A549 (cell line): Measurements from ENCODE around the gene B3GALT6. TPM values are rescaled to one million over a fixed set of nuclear protein-coding genes. Genes with fewer than 3 reads are reported as not detected.

Source experiments
- ATAC-seq, 2 experiments: fragments of 200-7000 bp in 1 of 2; fragments of >200 bp in 1 of 2; cut with Nextera tagmentation in 1 of 2; cut with Tn5 transposase in 1 of 2; 3 replicates each; pipeline versions ENCODE4 v1.8.0 to v1.9.1; 2018 to 2020; ENCODE audit warnings: mild to moderate bottlenecking in 1 of 2, moderate library complexity in 1 of 2
- CTCF ChIA-PET: fragments of 300-600 bp; sonication (Branson Sonifier 250); formaldehyde crosslinking; extraction: SDS; loops from one replicate; lab custom pipeline; 2021; ENCODE audit warnings: antibody characterized with exemption, inconsistent platforms; lab: Yijun Ruan, JAX
- POLR2A ChIA-PET: fragments of 350-600 bp; formaldehyde crosslinking; extraction: SDS; loops from one replicate; lab custom pipeline; 2021; ENCODE audit warnings: antibody characterized with exemption, inconsistent platforms; lab: Yijun Ruan, JAX
- DNase-seq, 2 experiments: peaks; one replicate each; pipeline versions ENCODE4 v3.0.0 to v3.0.0-alpha.2; 2011 to 2016; ENCODE audit warnings: low read depth in 1 of 2, low spot score in 1 of 2
- FAIRE-seq: peaks from 2 replicates; lab custom pipeline; 2011; peaks lifted over from hg19 to GRCh38; lab: Jason Lieb, UNC
- H3K27ac ChIP-seq, 2 experiments: fragments of >200 bp; sonication (Bioruptor Twin); formaldehyde crosslinking; 3 replicates each; pipeline ENCODE4 v1.5.1; 2016 to 2017
- H3K4me1 ChIP-seq: fragments of >200 bp; sonication (Bioruptor Twin); formaldehyde crosslinking; 3 replicates; pipeline ENCODE4 v1.6.1; 2016
- H3K4me2 ChIP-seq: fragments of >200 bp; sonication (Bioruptor Twin); formaldehyde crosslinking; 3 replicates; pipeline ENCODE4 v1.6.1; 2016
- H3K4me3 ChIP-seq: fragments of >200 bp; sonication (Bioruptor Twin); formaldehyde crosslinking; 3 replicates; pipeline ENCODE4 v1.5.1; 2016
- H3K9me3 ChIP-seq: fragments of >200 bp; sonication (Bioruptor Twin); formaldehyde crosslinking; 3 replicates; pipeline ENCODE4 v1.6.1; 2016
- ATOH8 ChIP-seq: fragments of 250-450 bp; sonication (Bioruptor Pico); IDR thresholded peaks from 2 replicates; pipeline ENCODE4 v1.5.0; 2020; ENCODE audit warnings: low read depth, mild to moderate bottlenecking, moderate library complexity
- BCL3 ChIP-seq: fragments of >200 bp; sonication (Bioruptor Twin); formaldehyde crosslinking; IDR thresholded peaks from 3 replicates; pipeline ENCODE4 v1.6.1; 2016
- BHLHE40 ChIP-seq: IDR thresholded peaks from 2 replicates; pipeline ENCODE4 v1.6.1; 2012; ENCODE audit warnings: low read depth, low read length, inconsistent platforms
- CEBPB ChIP-seq, 2 experiments: fragments of >200 bp in 1 of 2; sonication (Bioruptor Twin) in 1 of 2; formaldehyde crosslinking in 1 of 2; IDR thresholded peaks; 2 replicates each; pipeline ENCODE4 v1.6.1; 2012 to 2016
- CHD2 ChIP-seq: fragments of 150-350 bp; IDR thresholded peaks from 2 replicates; pipeline ENCODE4 v1.6.1; 2014; ENCODE audit warnings: low read length; ENCODE audit not compliant: partially characterized antibody
- CHD4 ChIP-seq: fragments of 200-600 bp; sonication (generic); IDR thresholded peaks from 2 replicates; pipeline ENCODE4 v1.6.1; 2016; ENCODE audit warnings: antibody characterized with exemption, mild to moderate bottlenecking, borderline replicate concordance
- FOSB ChIP-seq: fragments of 250-450 bp; sonication (Bioruptor Pico); IDR thresholded peaks from 2 replicates; pipeline ENCODE4 v1.5.0; 2020; ENCODE audit warnings: mild to moderate bottlenecking, moderate library complexity
- GATA3 ChIP-seq: IDR thresholded peaks from 2 replicates; pipeline ENCODE4 v1.6.1; 2012; ENCODE audit warnings: borderline replicate concordance
- HDAC2 ChIP-seq: fragments of 200-600 bp; sonication (generic); IDR thresholded peaks from 2 replicates; pipeline ENCODE4 v1.6.1; 2016
- HOXB5 ChIP-seq: fragments of 250-450 bp; sonication (Bioruptor Pico); IDR thresholded peaks from 2 replicates; pipeline ENCODE4 v1.5.0; 2020; ENCODE audit warnings: mild to moderate bottlenecking, moderate library complexity
- JUN ChIP-seq, 2 experiments: fragments of >200 bp; sonication (Bioruptor Twin); formaldehyde crosslinking; IDR thresholded peaks; 2 replicates in 1 of 2; 3 replicates in 1 of 2; pipeline ENCODE4 v1.6.1; 2016 to 2017
- JUNB ChIP-seq: fragments of >200 bp; sonication (Bioruptor Twin); formaldehyde crosslinking; IDR thresholded peaks from 2 replicates; pipeline ENCODE4 v1.6.1; 2016
- MAFK ChIP-seq: fragments of 450-650 bp; IDR thresholded peaks from 2 replicates; pipeline ENCODE4 v1.6.1; 2014; ENCODE audit not compliant: partially characterized antibody
- NPAS2 ChIP-seq: fragments of 250-450 bp; sonication (Bioruptor Pico); IDR thresholded peaks from 2 replicates; pipeline ENCODE4 v1.8.0; 2022; ENCODE audit warnings: mild to moderate bottlenecking, moderate library complexity, borderline replicate concordance
- NR3C1 ChIP-seq: fragments of >200 bp; sonication (Bioruptor Twin); formaldehyde crosslinking; IDR thresholded peaks from 3 replicates; pipeline ENCODE4 v1.6.1; 2017
- PBX3 ChIP-seq: IDR thresholded peaks from 2 replicates; pipeline ENCODE4 v1.6.1; 2012
- PHF8 ChIP-seq: fragments of 200-600 bp; sonication (generic); IDR thresholded peaks from 2 replicates; pipeline ENCODE4 v1.6.1; 2016; ENCODE audit warnings: low read depth, mild to moderate bottlenecking, antibody characterized with exemption, moderate library complexity, borderline replicate concordance
- RAD21 ChIP-seq, 2 experiments: fragments of >200 bp in 1 of 2; sonication (Bioruptor Twin) in 1 of 2; formaldehyde crosslinking in 1 of 2; IDR thresholded peaks in 1 of 2; conservative IDR thresholded peaks in 1 of 2; 2 replicates in 1 of 2; 3 replicates in 1 of 2; pipeline ENCODE4 v1.6.1; 2012 to 2018; ENCODE audit warnings: inconsistent platforms in 1 of 2
- REST ChIP-seq: fragments of 200-600 bp; sonication (generic); IDR thresholded peaks from 2 replicates; pipeline ENCODE4 v1.6.1; 2016; ENCODE audit warnings: antibody characterized with exemption, mild to moderate bottlenecking, moderate library complexity
- RFX5 ChIP-seq: fragments of 450-650 bp; IDR thresholded peaks from 2 replicates; pipeline ENCODE4 v1.7.1; 2014; ENCODE audit warnings: antibody characterized with exemption, mild to moderate bottlenecking, moderate library complexity
- RNF2 ChIP-seq: fragments of 200-600 bp; sonication (generic); IDR thresholded peaks from 2 replicates; pipeline ENCODE4 v1.6.1; 2016; ENCODE audit warnings: low read depth, mild to moderate bottlenecking, antibody characterized with exemption, moderate library complexity, borderline replicate concordance
- SMC3 ChIP-seq: fragments of >200 bp; sonication (Bioruptor Twin); formaldehyde crosslinking; IDR thresholded peaks from 3 replicates; pipeline ENCODE4 v1.6.1; 2018; ENCODE audit warnings: inconsistent platforms
- SREBF2 ChIP-seq: fragments of 450-650 bp; IDR thresholded peaks from 2 replicates; pipeline ENCODE4 v1.6.1; 2014; ENCODE audit warnings: mild to moderate bottlenecking, moderate library complexity
- TP53 ChIP-seq: fragments of 250-450 bp; sonication (Bioruptor Pico); IDR thresholded peaks from 2 replicates; pipeline ENCODE4 v1.5.0; 2021; ENCODE audit warnings: mild to moderate bottlenecking, moderate library complexity
- USF2 ChIP-seq: fragments of 450-650 bp; IDR thresholded peaks from 2 replicates; pipeline ENCODE4 v1.6.1; 2014; ENCODE audit warnings: antibody characterized with exemption
- ZC3H11A ChIP-seq: fragments of 450-650 bp; IDR thresholded peaks from 2 replicates; pipeline ENCODE4 v1.6.1; 2014; ENCODE audit warnings: antibody characterized with exemption, mild to moderate bottlenecking
- ZFP36 ChIP-seq: fragments of 450-650 bp; IDR thresholded peaks from 2 replicates; pipeline ENCODE4 v1.6.1; 2014; ENCODE audit warnings: borderline replicate concordance; ENCODE audit not compliant: partially characterized antibody
- ZSCAN20 ChIP-seq: fragments of 250-450 bp; sonication (Bioruptor Pico); IDR thresholded peaks from 2 replicates; pipeline ENCODE4 v1.8.0; 2022; ENCODE audit warnings: mild to moderate bottlenecking, moderate library complexity
- WGBS: methylation state at CpG from one replicate; pipeline ENCODE4 v1.1.6; 2017; ENCODE audit errors: missing lambda C conversion rate; 5-methylcytosine and 5-hydroxymethylcytosine counted together
- polyA plus RNA-seq, 4 experiments: library from polyadenylated mRNA; depleted of rRNA in 3 of 4; stranded (reverse); fragments of >200 nt; fragmentation: RNase III in 1 of 4; extraction: RNeasy Plus Mini Kit Qiagen cat#74134 plus additional on column Dnase treatment in 1 of 4; gene quantifications; 2 replicates in 3 of 4; 3 replicates in 1 of 4; pipeline ENCODE4 v1.2.3, GENCODE V29; 2011 to 2017

The B3GALT6 gene
- polyA plus RNA-seq, 2 of the 4 experiments (the other 2 are of a cell fraction), result 12.5 to 12.9 TPM

- CTCF ChIA-PET, result interaction anchor here (1.6 kb wide), 1 partner anchor 16 kb away, joined by 4 read pairs; no protein-coding TSS in a partner anchor
- WGBS, result 96% methylated on average over 9 of the region's 30 CpGs
- Histone ChIP-seq H3K4me2 (no peak overlapping the region), H3K4me1 (peaks cover 16% of the 10 kb centered on the region; the same call in 2 of the 3 replicates), H3K4me3 (no peak overlapping the region), H3K27ac (no peak overlapping the region), H3K9me3 (no peaks in the 10 kb centered on the region)
- POLR2A ChIA-PET, result no interaction called here
- DNase-seq, result no peak
- no peak for FAIRE-seq
- no peak for ATAC-seq
- TF ChIP-seq ZFP36, result no peak
- no peak for TF ChIP-seq CHD4
- no peak for TF ChIP-seq MAFK
- no peak for TF ChIP-seq TP53 (CRISPR knock-in tag)
- TF ChIP-seq USF2, result no peak
- TF ChIP-seq BHLHE40, result no peak
- TF ChIP-seq PBX3, result no peak
- TF ChIP-seq JUN (IDR thresholded peaks at IDR 0.05), result no peak
- no peak for TF ChIP-seq NR3C1
- no peak for TF ChIP-seq HOXB5
- no peak for TF ChIP-seq JUNB
- no peak for TF ChIP-seq HDAC2
- TF ChIP-seq GATA3, result no peak
- TF ChIP-seq NPAS2, result no peak
- TF ChIP-seq RFX5, result no peak
- no peak for TF ChIP-seq SREBF2
- no peak for TF ChIP-seq REST
- no peak for TF ChIP-seq ZSCAN20
These were observed 3.9 kb upstream of the B3GALT6 start for GRCh38 chr1:1228187-1228586.

- Histone ChIP-seq H3K4me2 (no peak overlapping the region), H3K4me1 (peaks cover 18% of the 10 kb centered on the region; the same call in 2 of the 3 replicates), H3K4me3 (no peak overlapping the region), H3K9me3 (no peaks in the 10 kb centered on the region), H3K27ac (no peak overlapping the region)
- DNase-seq (no peak), ATAC-seq (no peak), FAIRE-seq (no peak)
- WGBS, result 95% methylated on average over 22 of the region's 28 CpGs
- POLR2A ChIA-PET, result no interaction called here
- CTCF ChIA-PET, result interaction anchor here (1.6 kb wide), 1 partner anchor 16 kb away, joined by 4 read pairs; no protein-coding TSS in a partner anchor
- TF ChIP-seq USF2, result no peak
- TF ChIP-seq ZSCAN20, result no peak
- TF ChIP-seq HDAC2, result no peak
- no peak for TF ChIP-seq FOSB (CRISPR knock-in tag)
- no peak for TF ChIP-seq RNF2
- no peak for TF ChIP-seq ATOH8 (CRISPR knock-in tag)
- no peak for TF ChIP-seq PHF8
- TF ChIP-seq BCL3, result no peak
- TF ChIP-seq PBX3, result no peak
- TF ChIP-seq JUN (IDR thresholded peaks at IDR 0.05), result no peak
- TF ChIP-seq RAD21 (conservative IDR thresholded peaks at IDR 0.05 in 1 of 2, IDR thresholded peaks at IDR 0.05 in 1 of 2), result no peak
- TF ChIP-seq CHD2, result no peak
- no peak for TF ChIP-seq ZC3H11A
- no peak for TF ChIP-seq SMC3
- TF ChIP-seq CEBPB (IDR thresholded peaks at IDR 0.05), result no peak
These were observed 3.3 kb upstream of the B3GALT6 start for GRCh38 chr1:1228596-1229321.
